Fibroblast of pulmonary artery (primary cell): Measurements from ENCODE around the gene AGXT.
A peak's percentile ranks its signal among the peaks of the same experiment; 100 is the strongest.

Experiments
- DNase-seq: peaks from one replicate; pipeline ENCODE4 v3.0.0-alpha.2; 2010; ENCODE audit warnings: low read depth
- H3K4me3 ChIP-seq: replicated peaks from 2 replicates; pipeline ENCODE4 v1.5.1; 2011; ENCODE audit warnings: low read depth, mild to moderate bottlenecking, control low read depth, low read length, moderate library complexity
- TF ChIP-seq, protein P1 (sequence below): IDR thresholded peaks from 2 replicates; pipeline ENCODE4 v1.5.1; 2011; ENCODE audit warnings: mild to moderate bottlenecking, control low read depth, low read length, inconsistent platforms; ENCODE audit errors: missing control alignments

The AGXT gene

DNA sequence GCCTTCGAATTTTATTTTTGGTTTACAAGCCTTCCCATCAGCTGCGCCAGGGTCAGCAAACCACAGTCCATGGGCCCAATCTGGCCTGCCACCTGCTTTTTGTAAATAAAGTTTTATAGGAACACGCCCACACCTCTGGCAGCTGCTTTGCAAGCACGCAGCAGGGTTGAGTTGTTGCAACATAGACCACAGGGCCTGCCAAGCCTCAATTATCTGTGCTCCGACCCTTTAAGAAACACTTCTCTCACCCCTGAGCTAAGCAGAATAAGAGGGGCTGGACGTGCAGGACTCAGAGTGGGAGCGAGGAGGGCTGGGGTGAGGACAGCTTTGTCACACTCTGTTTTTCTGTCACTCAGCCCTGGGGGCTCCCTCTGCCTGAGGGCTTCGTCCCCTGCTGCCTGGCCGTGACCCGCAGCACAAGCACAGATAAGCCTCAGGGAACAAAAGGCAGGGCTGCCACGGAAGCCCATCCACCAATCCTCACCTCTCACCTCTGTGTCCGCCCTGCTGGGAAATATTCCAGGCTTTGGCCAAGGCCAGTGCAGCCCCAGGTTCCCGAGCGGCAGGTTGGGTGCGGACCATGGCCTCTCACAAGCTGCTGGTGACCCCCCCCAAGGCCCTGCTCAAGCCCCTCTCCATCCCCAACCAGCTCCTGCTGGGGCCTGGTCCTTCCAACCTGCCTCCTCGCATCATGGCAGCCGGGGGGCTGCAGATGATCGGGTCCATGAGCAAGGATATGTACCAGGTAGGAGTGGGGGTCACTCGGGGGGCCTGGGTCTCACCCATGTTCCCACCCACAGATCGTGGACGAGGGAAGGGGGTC, at the start of gene AGXT:
Gene AGXT, plus strand, starts transcription at position 539 of the 823 bp plus-strand sequence. Its CDS starts 42 bp downstream, at position 581.
- peak; percentile 54 for DNase-seq
- TF ChIP-seq, protein P1, sequence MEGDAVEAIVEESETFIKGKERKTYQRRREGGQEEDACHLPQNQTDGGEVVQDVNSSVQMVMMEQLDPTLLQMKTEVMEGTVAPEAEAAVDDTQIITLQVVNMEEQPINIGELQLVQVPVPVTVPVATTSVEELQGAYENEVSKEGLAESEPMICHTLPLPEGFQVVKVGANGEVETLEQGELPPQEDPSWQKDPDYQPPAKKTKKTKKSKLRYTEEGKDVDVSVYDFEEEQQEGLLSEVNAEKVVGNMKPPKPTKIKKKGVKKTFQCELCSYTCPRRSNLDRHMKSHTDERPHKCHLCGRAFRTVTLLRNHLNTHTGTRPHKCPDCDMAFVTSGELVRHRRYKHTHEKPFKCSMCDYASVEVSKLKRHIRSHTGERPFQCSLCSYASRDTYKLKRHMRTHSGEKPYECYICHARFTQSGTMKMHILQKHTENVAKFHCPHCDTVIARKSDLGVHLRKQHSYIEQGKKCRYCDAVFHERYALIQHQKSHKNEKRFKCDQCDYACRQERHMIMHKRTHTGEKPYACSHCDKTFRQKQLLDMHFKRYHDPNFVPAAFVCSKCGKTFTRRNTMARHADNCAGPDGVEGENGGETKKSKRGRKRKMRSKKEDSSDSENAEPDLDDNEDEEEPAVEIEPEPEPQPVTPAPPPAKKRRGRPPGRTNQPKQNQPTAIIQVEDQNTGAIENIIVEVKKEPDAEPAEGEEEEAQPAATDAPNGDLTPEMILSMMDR: no peak
- no peak within 1 kb of the TSS for H3K4me3 ChIP-seq

DNA sequence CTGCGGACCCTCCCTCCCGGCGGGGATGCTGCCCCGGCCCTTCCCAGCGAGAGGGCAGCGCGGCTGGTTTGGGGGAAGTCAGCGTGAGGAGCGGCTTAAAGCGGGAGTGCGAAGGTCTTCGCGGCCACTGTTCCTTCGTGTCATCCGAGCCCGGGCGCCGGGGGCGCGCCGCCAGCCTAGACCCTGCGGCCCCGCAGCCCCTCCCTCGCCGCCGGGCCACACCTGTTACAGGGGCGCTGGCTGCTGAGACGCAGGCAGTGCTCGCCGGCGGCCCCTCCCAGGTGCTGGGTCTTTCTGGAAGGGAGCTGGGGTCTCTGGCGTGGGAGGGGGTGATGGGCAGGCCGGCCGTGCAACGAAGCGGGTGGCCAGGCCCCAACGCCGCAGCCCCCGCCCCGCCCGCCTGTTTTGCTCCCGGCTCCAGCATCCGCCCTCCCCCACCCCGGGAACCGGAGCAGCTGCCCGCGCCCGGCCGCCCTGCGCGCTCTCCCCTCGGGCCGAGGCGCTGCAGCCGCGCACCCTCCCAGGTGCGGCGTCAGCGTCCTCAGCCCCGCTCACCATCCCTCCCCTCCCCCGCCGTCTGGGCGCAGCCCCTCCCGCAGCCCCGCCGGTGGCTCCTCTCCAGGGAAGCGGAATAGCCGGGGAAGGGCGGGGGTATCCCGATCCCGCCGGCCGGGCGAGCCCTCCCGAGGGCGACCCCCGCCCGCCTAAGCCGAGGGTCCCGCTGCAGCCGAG, 49.3 kb upstream of the AGXT start:
- TF ChIP-seq, protein P1: no peak
- no peak for DNase-seq
- no peak overlapping the region for H3K4me3 ChIP-seq

DNA sequence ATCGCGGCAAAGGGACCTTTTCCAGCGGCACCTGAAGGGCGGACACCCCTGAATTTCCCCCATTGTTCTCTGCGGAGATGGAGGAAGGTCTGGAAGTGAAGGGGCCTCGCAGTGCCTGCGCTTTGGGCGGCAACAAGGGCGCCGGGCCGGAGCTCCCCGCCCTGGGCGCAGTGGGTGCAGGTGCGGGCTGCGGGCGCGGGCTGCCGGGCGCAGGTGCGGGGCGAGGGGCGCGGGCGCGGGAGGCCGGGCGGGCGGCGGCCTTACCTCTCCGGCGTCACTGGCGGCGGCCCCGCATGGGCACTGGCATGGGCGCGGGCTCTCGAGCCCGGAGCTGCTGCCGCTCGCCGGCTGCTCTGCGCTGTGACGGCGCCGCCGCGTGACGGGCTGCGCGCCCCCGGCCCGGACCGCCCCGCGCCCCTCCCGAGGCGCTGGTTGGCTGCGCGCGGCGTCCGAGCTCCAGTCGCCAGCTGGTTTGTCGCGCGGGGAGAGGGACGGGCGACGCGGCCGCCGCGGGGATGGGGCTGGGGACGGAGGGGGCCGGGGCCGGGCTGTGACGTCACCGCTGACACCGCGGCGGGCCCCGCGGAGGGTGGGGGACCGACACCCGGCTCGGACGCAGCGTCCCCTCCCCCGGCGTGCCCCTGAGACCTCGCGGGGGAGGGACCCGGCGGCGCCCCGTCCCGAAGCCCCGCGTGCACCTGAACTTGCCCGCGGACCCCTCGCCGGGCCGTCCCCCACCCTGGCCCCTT, 48.6 kb upstream of the AGXT start, which contains the start of gene KIF1A:
Gene KIF1A, minus strand, starts transcription at position 362 of the 749 bp plus-strand sequence. CDS start 22,467 bp downstream, outside the sequence.
- DNase-seq: no peak
- H3K4me3 ChIP-seq: no peak within 1 kb of the TSS
- TF ChIP-seq, protein P1: no peak

DNA sequence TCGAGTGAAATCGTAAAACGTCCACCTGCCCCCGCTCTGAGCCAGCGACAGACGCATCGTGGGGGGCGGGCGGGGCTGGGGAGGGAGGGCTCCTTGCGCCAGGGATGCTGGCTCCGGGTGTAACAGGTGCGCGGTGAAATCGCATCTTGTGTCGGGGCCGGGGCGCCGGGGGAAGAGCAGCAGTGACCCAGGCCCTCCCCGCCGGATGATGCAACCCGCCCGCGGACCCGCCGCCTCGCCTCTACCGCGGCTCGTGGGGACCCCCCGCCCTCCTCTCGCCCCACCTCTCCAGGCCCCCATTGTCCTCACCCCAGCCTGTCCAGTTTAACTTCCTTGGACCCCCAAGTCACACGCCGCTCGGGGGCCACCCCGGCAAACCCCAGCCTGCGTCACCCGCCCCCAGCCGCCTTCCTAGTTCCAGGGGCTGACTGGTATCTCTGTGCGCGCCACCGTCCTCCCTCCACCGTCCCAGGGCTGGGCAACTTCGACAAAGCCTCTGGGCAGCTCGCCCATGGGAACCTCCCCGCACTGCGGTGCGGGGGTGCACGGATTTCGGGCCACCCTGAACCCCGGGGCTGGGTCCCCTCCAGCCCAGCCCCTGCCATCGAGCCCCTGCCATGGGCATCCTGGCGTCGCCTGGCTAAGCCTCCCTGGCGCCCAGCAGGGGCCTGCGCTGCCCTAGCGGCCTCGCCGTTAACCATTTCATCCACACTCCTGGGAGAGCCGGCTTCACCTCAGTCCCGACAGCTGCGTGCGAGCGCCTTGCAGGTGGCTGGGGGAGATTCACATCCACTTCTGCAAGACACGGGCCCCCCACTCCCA, 47.8 kb upstream of the AGXT start:
- no peak overlapping the region for H3K4me3 ChIP-seq
- no peak for DNase-seq
- TF ChIP-seq, protein P1: no peak

DNA sequence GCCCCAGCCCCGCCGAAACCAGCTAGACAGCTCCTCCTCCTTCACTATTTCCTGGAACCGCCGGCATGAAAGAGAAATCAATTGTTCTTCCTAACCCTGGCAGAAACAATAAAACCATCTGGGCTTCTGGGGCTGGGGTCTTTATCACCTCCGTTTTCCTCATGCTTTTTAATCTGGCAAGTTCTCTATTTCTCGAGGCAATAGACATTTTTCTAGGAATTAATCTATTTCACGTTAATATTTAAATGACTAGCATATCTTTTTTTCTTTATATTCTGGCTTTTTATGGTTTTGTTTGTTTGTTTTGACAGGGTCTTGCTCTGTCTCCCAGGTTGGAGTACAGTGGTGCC, 47.2 kb upstream of the AGXT start:
- no peak overlapping the region for H3K4me3 ChIP-seq
- no peak for DNase-seq
- TF ChIP-seq, protein P1: no peak

DNA sequence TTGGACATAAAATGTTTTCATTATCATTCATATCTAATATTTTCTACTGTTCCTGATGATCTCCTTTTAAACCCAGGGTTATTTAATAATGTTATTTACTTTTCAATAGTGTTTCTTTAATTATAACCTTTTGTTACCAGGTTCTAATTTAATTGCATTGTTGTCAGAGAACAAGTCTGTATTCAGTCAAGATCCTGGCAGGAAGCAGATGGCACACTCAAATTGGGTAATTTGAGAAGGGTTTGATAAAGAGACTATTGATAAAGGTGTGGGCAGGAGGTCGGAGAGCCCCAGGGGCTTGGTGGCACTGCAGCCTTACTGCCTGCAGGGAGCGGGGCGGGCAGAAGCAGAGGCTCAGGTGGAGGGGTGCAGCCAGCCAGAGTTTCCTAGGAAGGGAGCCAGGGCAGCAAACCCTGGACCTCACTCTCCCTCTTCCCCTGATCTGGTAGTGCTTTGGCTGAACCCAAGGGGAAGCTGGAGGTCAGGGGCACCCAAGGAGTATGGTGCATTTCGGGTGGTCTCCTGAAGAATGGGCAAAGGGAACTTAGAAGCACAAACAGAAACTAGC, 46.3 kb upstream of the AGXT start:
- DNase-seq: no peak
- no peak overlapping the region for H3K4me3 ChIP-seq
- TF ChIP-seq, protein P1: no peak
